HG03196 (cell line): ENCODE data around the gene DHRS12.

ENCODE experiments used
- ATAC-seq: cut with Tn5 transposase; IDR thresholded peaks from one replicate; pipeline ENCODE4 v1.9.1; 2021; ENCODE audit not compliant: unreplicated experiment

DHRS12 gene

GRCh38 chr13:51784097-51784496 is 19.9 kb downstream of the DHRS12 start:
- ATAC-seq = no peak

GRCh38 chr13:51783428-51784094 is 20.4 kb downstream of the DHRS12 start:
- no peak for ATAC-seq

GRCh38 chr13:51782026-51782710 is 21.8 kb downstream of the DHRS12 start:
- no peak for ATAC-seq

- ATAC-seq = no peak
Observed at GRCh38 chr13:51781246-51782022, 22.5 kb downstream of the DHRS12 start.

- no peak for ATAC-seq
Observed at GRCh38 chr13:51780099-51780498, 23.9 kb downstream of the DHRS12 start.

- ATAC-seq = no peak
Observed at GRCh38 chr13:51778392-51778791, 25.6 kb downstream of the DHRS12 start.

- ATAC-seq = no peak
Observed at GRCh38 chr13:51777921-51778320, 26.0 kb downstream of the DHRS12 start.

GRCh38 chr13:51776179-51776578 is 27.8 kb downstream of the DHRS12 start:
- no peak for ATAC-seq

- ATAC-seq = no peak
Observed at GRCh38 chr13:51773515-51773914, 30.4 kb downstream of the DHRS12 start.

- ATAC-seq = no peak
Observed at GRCh38 chr13:51772781-51773180, 31.2 kb downstream of the DHRS12 start.

GRCh38 chr13:51772105-51772455 is 31.9 kb downstream of the DHRS12 start:
- ATAC-seq = no peak

- no peak for ATAC-seq
Observed at GRCh38 chr13:51771418-51772104, 32.4 kb downstream of the DHRS12 start.

- no peak for ATAC-seq
Observed at GRCh38 chr13:51770681-51771417, 33.1 kb downstream of the DHRS12 start.

GRCh38 chr13:51770160-51770559 is 33.8 kb downstream of the DHRS12 start:
- ATAC-seq = no peak

- ATAC-seq = no peak
Observed at GRCh38 chr13:51769455-51770127, 34.4 kb downstream of the DHRS12 start.

GRCh38 chr13:51768976-51769375 is 35.0 kb downstream of the DHRS12 start:
- ATAC-seq = no peak

GRCh38 chr13:51768378-51768921 is 35.5 kb downstream of the DHRS12 start:
- ATAC-seq = no peak

- no peak for ATAC-seq
Observed at GRCh38 chr13:51767100-51767499, 36.9 kb downstream of the DHRS12 start.

GRCh38 chr13:51765142-51765515 is 38.8 kb downstream of the DHRS12 start:
- no peak for ATAC-seq
